Natural killer cell (primary cell): ENCODE data around the gene TNNC2. TPM values are rescaled to one million over a fixed set of nuclear protein-coding genes. Genes with fewer than 3 reads are reported as not detected.

Source experiments
- ATAC-seq, 3 donors: fragments of 150-1000 bp in 2 of 3; fragments of 200-7000 bp in 1 of 3; cut with Tn5 transposase; 1 replicate in 1 of 3; 2 replicates in 2 of 3; pipeline ENCODE4 v1.10.0; 2021; ENCODE audit warnings: mild to moderate bottlenecking in 2 of 3, moderate library complexity in 2 of 3
- DNase-seq, 2 donors: peaks; one replicate each; pipeline versions ENCODE4 v3.0.0 to v3.0.0-alpha.2; 2013 to 2021; ENCODE audit warnings: mixed read lengths in 1 of 2
- H3K27ac ChIP-seq: one replicate; pipeline ENCODE4 v1.5.1; 2013; ENCODE audit warnings: mild to moderate bottlenecking, low read length
- H3K27me3 ChIP-seq: one replicate; pipeline ENCODE4 v1.6.1; 2013; ENCODE audit warnings: low read length; ENCODE audit not compliant: control insufficient read depth, insufficient read depth
- H3K36me3 ChIP-seq: one replicate; pipeline ENCODE4 v1.6.1; 2013; ENCODE audit warnings: low read length; ENCODE audit not compliant: control insufficient read depth, insufficient read depth
- H3K4me1 ChIP-seq: one replicate; pipeline ENCODE4 v1.6.1; 2013; ENCODE audit warnings: low read length; ENCODE audit not compliant: control insufficient read depth, insufficient read depth
- H3K4me3 ChIP-seq: one replicate; pipeline ENCODE4 v1.5.1; 2013; ENCODE audit warnings: low read length
- H3K9me3 ChIP-seq: one replicate; pipeline ENCODE4 v1.6.1; 2013; ENCODE audit warnings: low read length; ENCODE audit not compliant: control insufficient read depth, insufficient read depth
- H3K27ac Mint-ChIP-seq, 2 donors: one replicate each; pipeline ENCODE4 v1.8.0; 2022; ENCODE audit warnings: mild to moderate bottlenecking in 2 of 2, mixed read lengths in 2 of 2, moderate library complexity in 1 of 2
- H3K27me3 Mint-ChIP-seq, 2 donors: one replicate each; pipeline ENCODE4 v1.8.0; 2022; ENCODE audit warnings: low read depth in 2 of 2, mixed read lengths in 2 of 2
- H3K36me3 Mint-ChIP-seq: one replicate; pipeline ENCODE4 v1.8.0; 2022; ENCODE audit warnings: mixed read lengths
- H3K4me1 Mint-ChIP-seq, 2 donors: one replicate each; pipeline ENCODE4 v1.8.0; 2022; ENCODE audit warnings: mixed read lengths in 2 of 2
- H3K4me3 Mint-ChIP-seq: one replicate; pipeline ENCODE4 v1.8.0; 2022; ENCODE audit warnings: mild to moderate bottlenecking, moderate library complexity, mixed read lengths
- H3K9me3 Mint-ChIP-seq, 2 donors: one replicate each; pipeline ENCODE4 v1.8.0; 2022; ENCODE audit warnings: mixed read lengths in 2 of 2
- CTCF ChIP-seq: fragments of 200-600 bp; IDR thresholded peaks from one replicate; pipeline ENCODE4 v1.8.0; 2022; ENCODE audit warnings: antibody characterized with exemption
- WGBS: methylation state at CpG from one replicate; pipeline ENCODE4 v1.1.7; 2013; ENCODE audit warnings: missing lambda C conversion rate; ENCODE audit not compliant: insufficient coverage; 5-methylcytosine and 5-hydroxymethylcytosine counted together
- intact Hi-C: fragments of 100-400 bp; cut with micrococcal nuclease; formaldehyde crosslinking; loops from one replicate; pipeline ENCODE4 v1.14.2; 2022
- total RNA-seq, 4 donors: library from RNA; stranded (reverse); fragments of 120-200 nt in 1 of 4; gene quantifications; one replicate each; pipeline versions ENCODE4 v1.2.3 to v1.2.4, GENCODE V29; 2013 to 2022

TNNC2 gene
- total RNA-seq, 3 donors from 2014 or later (not counting 1 experiment from before 2014, with no cell fraction given) = 0.93 to 1.5 TPM; not detected in 1

GRCh38 chr20:45796337-45797065 is 30.6 kb downstream of the TNNC2 start:
- Mint-ChIP-seq H3K36me3 (no peaks in the 10 kb centered on the region), H3K4me1 (peaks cover 21 to 28% of the 10 kb centered on the region in 2 donors), H3K9me3 (no peaks in the 10 kb centered on the region), H3K4me3 (no peak overlapping the region), H3K27me3 (no peaks in the 10 kb centered on the region), H3K27ac (no peak overlapping the region)
- WGBS = 96% methylated on average over 11 of the region's 11 CpGs
- intact Hi-C loops = no loop called here
- H3K27me3 ChIP-seq = no peaks in the 10 kb centered on the region
- H3K9me3 ChIP-seq = no peaks in the 10 kb centered on the region
- ATAC-seq = no peak
- no peak for DNase-seq
- H3K4me1 ChIP-seq = peaks cover 22% of the 10 kb centered on the region
- no peak for TF ChIP-seq CTCF
- H3K27ac ChIP-seq = no peak overlapping the region
- H3K4me3 ChIP-seq = no peak overlapping the region
- H3K36me3 ChIP-seq = peaks cover 27% of the 10 kb centered on the region

- 11% methylated on average over 17 of the region's 19 CpGs for WGBS
- no peaks in the 10 kb centered on the region for H3K36me3 Mint-ChIP-seq
- H3K4me1 ChIP-seq = peaks cover 17% of the 10 kb centered on the region
Measured at GRCh38 chr20:45792317-45793118, 34.6 kb downstream of the TNNC2 start.

GRCh38 chr20:45788351-45788750 is 38.8 kb downstream of the TNNC2 start:
- no peak for ATAC-seq
- Histone ChIP-seq H3K9me3 (no peaks in the 10 kb centered on the region), H3K4me1 (peaks cover 17% of the 10 kb centered on the region), H3K4me3 (no peak overlapping the region), H3K27me3 (no peaks in the 10 kb centered on the region), H3K36me3 (no peaks in the 10 kb centered on the region), H3K27ac (no peak overlapping the region)
- Mint-ChIP-seq H3K4me3 (no peak overlapping the region), H3K9me3 (no peaks in the 10 kb centered on the region), H3K27me3 (no peaks in the 10 kb centered on the region), H3K36me3 (no peaks in the 10 kb centered on the region), H3K4me1 (peaks cover 13 to 15% of the 10 kb centered on the region in 2 donors), H3K27ac (no peak overlapping the region)
- intact Hi-C loops = no loop called here
- TF ChIP-seq CTCF = no peak
- no peak for DNase-seq
- 48% methylated on average over 2 of the region's 3 CpGs for whole genome bisulfite sequencing

More at GRCh38 chr20:45792317-45793118, 34.6 kb downstream of the TNNC2 start:
- H3K9me3 ChIP-seq = no peaks in the 10 kb centered on the region
- H3K27me3 ChIP-seq = no peaks in the 10 kb centered on the region
- ATAC-seq (peak in 1 of 3 donors; percentile 33), DNase-seq (no peak)
- H3K4me3 ChIP-seq = peak overlapping the region; percentile 81
- peaks cover 13 to 15% of the 10 kb centered on the region in 2 donors for H3K4me1 Mint-ChIP-seq
- no peak for TF ChIP-seq CTCF
- H3K27ac Mint-ChIP-seq = peak overlapping the region; percentile 91 to 93
- no peaks in the 10 kb centered on the region for H3K27me3 Mint-ChIP-seq
- H3K27ac ChIP-seq = peak overlapping the region; percentile 83
- intact Hi-C loops = loop anchor here (2.0 kb wide), 1 partner anchor 64 kb away; the partner anchor contains the start of genes ACOT8 and ZSWIM3
- H3K9me3 Mint-ChIP-seq = no peaks in the 10 kb centered on the region
- H3K36me3 ChIP-seq = peaks cover 22% of the 10 kb centered on the region
- H3K4me3 Mint-ChIP-seq = peak overlapping the region; percentile 93
